Measurements from ENCODE around the gene ZWILCH.

DNA sequence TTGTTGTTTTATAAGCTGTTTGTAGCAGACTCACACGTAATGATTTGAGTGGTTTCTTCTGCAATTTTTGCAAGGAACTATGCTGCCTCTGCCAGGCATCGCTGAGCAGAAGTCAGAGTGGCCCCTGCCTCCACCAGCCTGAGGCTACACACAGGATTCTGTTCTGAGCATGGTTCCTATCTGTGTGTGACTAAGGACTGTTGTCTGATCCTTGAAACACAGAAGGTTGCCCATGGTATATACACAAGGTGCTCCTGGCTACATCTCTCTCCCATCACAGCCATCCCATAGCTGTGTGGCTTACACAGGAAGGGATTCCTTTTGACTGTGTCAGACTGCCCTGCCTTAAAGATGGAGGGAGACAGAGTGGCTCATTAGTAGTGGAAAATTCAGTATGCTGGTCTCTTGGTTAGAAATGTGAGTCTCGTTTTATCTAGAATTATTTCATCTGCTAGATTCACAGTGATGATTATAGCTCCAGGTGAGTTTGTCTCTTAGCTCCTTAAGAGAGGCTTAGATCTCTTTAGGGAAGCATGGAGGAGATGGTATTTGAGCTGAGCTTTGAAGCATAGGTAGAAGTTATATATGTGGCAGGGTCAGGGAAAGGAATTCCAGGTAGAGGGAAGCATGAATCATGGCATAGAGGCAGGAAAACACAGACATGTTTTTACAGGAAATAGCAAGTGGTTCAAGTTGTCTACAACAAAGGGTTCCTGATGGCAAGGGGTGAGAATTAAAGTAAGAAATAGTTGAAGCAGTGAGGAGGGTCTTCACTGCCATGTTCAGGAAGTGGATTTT is 45.1 kb upstream of the ZWILCH start:
- TF ChIP-seq, protein P1, sequence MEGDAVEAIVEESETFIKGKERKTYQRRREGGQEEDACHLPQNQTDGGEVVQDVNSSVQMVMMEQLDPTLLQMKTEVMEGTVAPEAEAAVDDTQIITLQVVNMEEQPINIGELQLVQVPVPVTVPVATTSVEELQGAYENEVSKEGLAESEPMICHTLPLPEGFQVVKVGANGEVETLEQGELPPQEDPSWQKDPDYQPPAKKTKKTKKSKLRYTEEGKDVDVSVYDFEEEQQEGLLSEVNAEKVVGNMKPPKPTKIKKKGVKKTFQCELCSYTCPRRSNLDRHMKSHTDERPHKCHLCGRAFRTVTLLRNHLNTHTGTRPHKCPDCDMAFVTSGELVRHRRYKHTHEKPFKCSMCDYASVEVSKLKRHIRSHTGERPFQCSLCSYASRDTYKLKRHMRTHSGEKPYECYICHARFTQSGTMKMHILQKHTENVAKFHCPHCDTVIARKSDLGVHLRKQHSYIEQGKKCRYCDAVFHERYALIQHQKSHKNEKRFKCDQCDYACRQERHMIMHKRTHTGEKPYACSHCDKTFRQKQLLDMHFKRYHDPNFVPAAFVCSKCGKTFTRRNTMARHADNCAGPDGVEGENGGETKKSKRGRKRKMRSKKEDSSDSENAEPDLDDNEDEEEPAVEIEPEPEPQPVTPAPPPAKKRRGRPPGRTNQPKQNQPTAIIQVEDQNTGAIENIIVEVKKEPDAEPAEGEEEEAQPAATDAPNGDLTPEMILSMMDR (IDR thresholded peaks at IDR 0.05; ENCODE audit: poor library complexity), result no peak
- TF ChIP-seq EZH2phosphoT487 (IDR thresholded peaks at IDR 0.05; ENCODE audit: low read depth, severe bottlenecking, unreplicated experiment), result no peak
